ENCODE measurements around the gene CTSF. TPM values are rescaled to one million over a fixed set of nuclear protein-coding genes. Genes with fewer than 3 reads are reported as not detected.

CTSF gene
- total and polyA plus RNA-seq, 2 of the 13 experiments (the other 11 are each of a cell fraction or from before 2014, with no cell fraction given), result not detected

DNA sequence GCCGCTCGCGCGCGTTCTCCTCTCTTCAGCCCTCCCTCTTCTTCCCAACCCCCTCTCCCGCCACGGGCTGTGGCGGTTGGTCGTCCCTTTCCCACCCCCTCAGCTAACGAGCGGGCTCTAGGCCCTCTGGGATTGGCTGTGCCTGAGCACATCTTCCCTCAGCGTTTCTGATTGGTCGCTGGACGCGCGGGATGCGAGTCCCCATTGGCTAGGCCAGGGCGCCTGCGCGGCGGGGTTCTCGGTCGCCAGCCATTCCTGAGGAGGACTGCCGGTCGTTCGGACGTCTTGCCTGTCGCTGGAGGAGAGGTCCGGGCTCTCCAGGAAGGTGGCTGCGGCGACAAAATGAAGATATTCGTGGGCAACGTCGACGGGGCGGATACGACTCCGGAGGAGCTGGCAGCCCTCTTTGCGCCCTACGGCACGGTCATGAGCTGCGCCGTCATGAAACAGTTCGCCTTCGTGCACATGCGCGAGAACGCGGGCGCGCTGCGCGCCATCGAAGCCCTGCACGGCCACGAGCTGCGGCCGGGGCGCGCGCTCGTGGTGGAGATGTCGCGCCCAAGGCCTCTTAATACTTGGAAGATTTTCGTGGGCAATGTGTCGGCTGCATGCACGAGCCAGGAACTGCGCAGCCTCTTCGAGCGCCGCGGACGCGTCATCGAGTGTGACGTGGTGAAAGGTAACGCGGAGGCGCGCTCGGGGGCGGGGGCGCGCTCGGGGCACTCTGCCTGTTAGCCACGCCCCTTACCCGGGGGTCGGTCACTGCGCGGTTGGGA, 48.2 kb upstream of the CTSF start, which contains the start of gene RBM14 (continued):
- TF ChIP-seq, protein P1, sequence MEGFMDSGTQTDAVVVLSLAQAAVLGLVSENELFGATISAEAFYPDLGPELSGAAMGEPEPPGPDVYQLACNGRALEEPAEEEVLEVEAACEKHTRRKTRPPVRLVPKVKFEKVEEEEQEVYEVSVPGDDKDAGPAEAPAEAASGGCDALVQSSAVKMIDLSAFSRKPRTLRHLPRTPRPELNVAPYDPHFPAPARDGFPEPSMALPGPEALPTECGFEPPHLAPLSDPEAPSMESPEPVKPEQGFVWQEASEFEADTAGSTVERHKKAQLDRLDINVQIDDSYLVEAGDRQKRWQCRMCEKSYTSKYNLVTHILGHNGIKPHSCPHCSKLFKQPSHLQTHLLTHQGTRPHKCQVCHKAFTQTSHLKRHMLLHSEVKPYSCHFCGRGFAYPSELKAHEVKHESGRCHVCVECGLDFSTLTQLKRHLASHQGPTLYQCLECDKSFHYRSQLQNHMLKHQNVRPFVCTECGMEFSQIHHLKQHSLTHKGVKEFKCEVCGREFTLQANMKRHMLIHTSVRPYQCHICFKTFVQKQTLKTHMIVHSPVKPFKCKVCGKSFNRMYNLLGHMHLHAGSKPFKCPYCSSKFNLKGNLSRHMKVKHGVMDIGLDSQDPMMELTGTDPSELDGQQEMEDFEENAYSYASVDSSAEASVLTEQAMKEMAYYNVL (CRISPR knock-in tag; IDR thresholded peaks at IDR 0.05; ENCODE audit: borderline replicate concordance), result no peak; the same call in 1 of the 2 replicates
- TF ChIP-seq ZNF230 (CRISPR knock-in tag; IDR thresholded peaks at IDR 0.05) (no peak; the same call in 1 of the 2 replicates), HES4 (CRISPR knock-in tag; IDR thresholded peaks at IDR 0.05; ENCODE audit: borderline replicate concordance) (peak; percentile 67), SALL1 (CRISPR knock-in tag; IDR thresholded peaks at IDR 0.05) (peak; percentile 86), SYNCRIP (IDR thresholded peaks at IDR 0.05; ENCODE audit: insufficient read depth, low read depth, low read length) (no peak), MIXL1 (CRISPR knock-in tag; IDR thresholded peaks at IDR 0.05) (peak; percentile 42; the same call in 1 of the 2 replicates), NR3C1 (CRISPR knock-in tag; IDR thresholded peaks at IDR 0.05) (no peak), ZNF670 (CRISPR knock-in tag; IDR thresholded peaks at IDR 0.05; ENCODE audit: borderline replicate concordance) (no peak), SP4 (CRISPR knock-in tag; IDR thresholded peaks at IDR 0.05) (no peak), ZNF124 (CRISPR knock-in tag; IDR thresholded peaks at IDR 0.05) (no peak), THAP11 (CRISPR knock-in tag; IDR thresholded peaks at IDR 0.05) (peak; percentile 80), RBAK (CRISPR knock-in tag; IDR thresholded peaks at IDR 0.05) (no peak), NFYB (CRISPR knock-in tag; IDR thresholded peaks at IDR 0.05) (peak; percentile 95), SOX5 (CRISPR knock-in tag; IDR thresholded peaks at IDR 0.05; ENCODE audit: borderline replicate concordance) (peak; percentile 37; the same call in 1 of the 2 replicates), ZNF577 (CRISPR knock-in tag; IDR thresholded peaks at IDR 0.05; ENCODE audit: borderline replicate concordance, low read depth) (no peak)
- TF ChIP-seq, protein P2, sequence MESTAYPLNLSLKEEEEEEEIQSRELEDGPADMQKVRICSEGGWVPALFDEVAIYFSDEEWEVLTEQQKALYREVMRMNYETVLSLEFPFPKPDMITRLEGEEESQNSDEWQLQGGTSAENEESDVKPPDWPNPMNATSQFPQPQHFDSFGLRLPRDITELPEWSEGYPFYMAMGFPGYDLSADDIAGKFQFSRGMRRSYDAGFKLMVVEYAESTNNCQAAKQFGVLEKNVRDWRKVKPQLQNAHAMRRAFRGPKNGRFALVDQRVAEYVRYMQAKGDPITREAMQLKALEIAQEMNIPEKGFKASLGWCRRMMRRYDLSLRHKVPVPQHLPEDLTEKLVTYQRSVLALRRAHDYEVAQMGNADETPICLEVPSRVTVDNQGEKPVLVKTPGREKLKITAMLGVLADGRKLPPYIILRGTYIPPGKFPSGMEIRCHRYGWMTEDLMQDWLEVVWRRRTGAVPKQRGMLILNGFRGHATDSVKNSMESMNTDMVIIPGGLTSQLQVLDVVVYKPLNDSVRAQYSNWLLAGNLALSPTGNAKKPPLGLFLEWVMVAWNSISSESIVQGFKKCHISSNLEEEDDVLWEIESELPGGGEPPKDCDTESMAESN (CRISPR knock-in tag; conservative IDR thresholded peaks at IDR 0.05), result peak; percentile 67
- TF ChIP-seq, protein P3, sequence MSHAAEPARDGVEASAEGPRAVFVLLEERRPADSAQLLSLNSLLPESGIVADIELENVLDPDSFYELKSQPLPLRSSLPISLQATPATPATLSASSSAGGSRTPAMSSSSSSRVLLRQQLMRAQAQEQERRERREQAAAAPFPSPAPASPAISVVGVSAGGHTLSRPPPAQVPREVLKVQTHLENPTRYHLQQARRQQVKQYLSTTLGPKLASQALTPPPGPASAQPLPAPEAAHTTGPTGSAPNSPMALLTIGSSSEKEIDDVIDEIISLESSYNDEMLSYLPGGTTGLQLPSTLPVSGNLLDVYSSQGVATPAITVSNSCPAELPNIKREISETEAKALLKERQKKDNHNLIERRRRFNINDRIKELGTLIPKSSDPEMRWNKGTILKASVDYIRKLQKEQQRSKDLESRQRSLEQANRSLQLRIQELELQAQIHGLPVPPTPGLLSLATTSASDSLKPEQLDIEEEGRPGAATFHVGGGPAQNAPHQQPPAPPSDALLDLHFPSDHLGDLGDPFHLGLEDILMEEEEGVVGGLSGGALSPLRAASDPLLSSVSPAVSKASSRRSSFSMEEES (CRISPR knock-in tag; IDR thresholded peaks at IDR 0.05), result no peak; the same call in 1 of the 2 replicates
- TF ChIP-seq, protein P4, sequence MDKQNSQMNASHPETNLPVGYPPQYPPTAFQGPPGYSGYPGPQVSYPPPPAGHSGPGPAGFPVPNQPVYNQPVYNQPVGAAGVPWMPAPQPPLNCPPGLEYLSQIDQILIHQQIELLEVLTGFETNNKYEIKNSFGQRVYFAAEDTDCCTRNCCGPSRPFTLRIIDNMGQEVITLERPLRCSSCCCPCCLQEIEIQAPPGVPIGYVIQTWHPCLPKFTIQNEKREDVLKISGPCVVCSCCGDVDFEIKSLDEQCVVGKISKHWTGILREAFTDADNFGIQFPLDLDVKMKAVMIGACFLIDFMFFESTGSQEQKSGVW (CRISPR knock-in tag; IDR thresholded peaks at IDR 0.05; ENCODE audit: borderline replicate concordance), result no peak
- TF ChIP-seq, protein P5, sequence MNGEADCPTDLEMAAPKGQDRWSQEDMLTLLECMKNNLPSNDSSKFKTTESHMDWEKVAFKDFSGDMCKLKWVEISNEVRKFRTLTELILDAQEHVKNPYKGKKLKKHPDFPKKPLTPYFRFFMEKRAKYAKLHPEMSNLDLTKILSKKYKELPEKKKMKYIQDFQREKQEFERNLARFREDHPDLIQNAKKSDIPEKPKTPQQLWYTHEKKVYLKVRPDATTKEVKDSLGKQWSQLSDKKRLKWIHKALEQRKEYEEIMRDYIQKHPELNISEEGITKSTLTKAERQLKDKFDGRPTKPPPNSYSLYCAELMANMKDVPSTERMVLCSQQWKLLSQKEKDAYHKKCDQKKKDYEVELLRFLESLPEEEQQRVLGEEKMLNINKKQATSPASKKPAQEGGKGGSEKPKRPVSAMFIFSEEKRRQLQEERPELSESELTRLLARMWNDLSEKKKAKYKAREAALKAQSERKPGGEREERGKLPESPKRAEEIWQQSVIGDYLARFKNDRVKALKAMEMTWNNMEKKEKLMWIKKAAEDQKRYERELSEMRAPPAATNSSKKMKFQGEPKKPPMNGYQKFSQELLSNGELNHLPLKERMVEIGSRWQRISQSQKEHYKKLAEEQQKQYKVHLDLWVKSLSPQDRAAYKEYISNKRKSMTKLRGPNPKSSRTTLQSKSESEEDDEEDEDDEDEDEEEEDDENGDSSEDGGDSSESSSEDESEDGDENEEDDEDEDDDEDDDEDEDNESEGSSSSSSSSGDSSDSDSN (CRISPR knock-in tag; IDR thresholded peaks at IDR 0.05), result no peak; the same call in 1 of the 2 replicates
